Right lobe of liver (tissue), 4 donors: Measurements from ENCODE around the gene NEK9.

Experiments
- POLR2A ChIP-seq: fragments of 450-650 bp; IDR thresholded peaks from one replicate; pipeline ENCODE4 v1.6.1; 2017; ENCODE audit warnings: antibody characterized with exemption, mild to moderate bottlenecking
- TF ChIP-seq, protein P1 (sequence below), 4 donors: fragments of 200-600 bp in 3 of 4; fragments of 450-650 bp in 1 of 4; IDR thresholded peaks; one replicate each; pipeline versions ENCODE4 v1.5.1 to v1.8.0; 2016 to 2022; ENCODE audit warnings: antibody characterized with exemption in 4 of 4, mild to moderate bottlenecking in 2 of 4
- donor health status: DM: no; HTN: no; CAD: no.
- donor health status: DM: no; HTN: no; CAD: no.
- donor health status: DM: no; HTN: yes; CAD: no.

DNA sequence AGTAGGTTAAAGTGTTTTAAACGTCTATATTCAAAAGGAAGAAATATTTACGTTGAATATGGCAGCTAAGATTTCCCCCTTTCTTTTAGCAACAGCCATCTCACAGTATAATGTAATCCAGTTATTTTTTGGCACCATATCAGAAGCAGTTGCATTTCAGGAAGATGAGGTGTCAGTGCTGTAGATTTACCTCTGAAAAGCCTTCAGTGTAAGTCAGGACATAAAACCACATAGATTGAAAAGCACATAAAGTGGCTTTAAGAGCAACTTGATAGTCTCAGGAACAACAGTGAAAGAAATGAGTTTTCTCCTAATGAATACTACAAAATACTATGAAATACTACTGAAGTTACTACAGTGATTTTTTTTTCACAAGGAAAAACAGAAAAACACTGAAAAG, 82.5 kb downstream of the NEK9 start:
- no peak for TF ChIP-seq POLR2A
- TF ChIP-seq, protein P1, sequence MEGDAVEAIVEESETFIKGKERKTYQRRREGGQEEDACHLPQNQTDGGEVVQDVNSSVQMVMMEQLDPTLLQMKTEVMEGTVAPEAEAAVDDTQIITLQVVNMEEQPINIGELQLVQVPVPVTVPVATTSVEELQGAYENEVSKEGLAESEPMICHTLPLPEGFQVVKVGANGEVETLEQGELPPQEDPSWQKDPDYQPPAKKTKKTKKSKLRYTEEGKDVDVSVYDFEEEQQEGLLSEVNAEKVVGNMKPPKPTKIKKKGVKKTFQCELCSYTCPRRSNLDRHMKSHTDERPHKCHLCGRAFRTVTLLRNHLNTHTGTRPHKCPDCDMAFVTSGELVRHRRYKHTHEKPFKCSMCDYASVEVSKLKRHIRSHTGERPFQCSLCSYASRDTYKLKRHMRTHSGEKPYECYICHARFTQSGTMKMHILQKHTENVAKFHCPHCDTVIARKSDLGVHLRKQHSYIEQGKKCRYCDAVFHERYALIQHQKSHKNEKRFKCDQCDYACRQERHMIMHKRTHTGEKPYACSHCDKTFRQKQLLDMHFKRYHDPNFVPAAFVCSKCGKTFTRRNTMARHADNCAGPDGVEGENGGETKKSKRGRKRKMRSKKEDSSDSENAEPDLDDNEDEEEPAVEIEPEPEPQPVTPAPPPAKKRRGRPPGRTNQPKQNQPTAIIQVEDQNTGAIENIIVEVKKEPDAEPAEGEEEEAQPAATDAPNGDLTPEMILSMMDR (IDR thresholded peaks at IDR 0.05) = no peak
